GM19238 (cell line): ENCODE results near the gene PRIM2.
A peak's percentile ranks its signal among the peaks of the same experiment; 100 is the strongest.
"Not testable (repeated sequence)": the region's sequence is repeated elsewhere in the genome, so short reads cannot be mapped to it uniquely, and the experiment has no call there.

ENCODE experiments used
- DNase-seq: peaks from one replicate; pipeline ENCODE4 v3.0.0; 2011; ENCODE audit warnings: low spot score; ENCODE audit not compliant: insufficient read length

Gene PRIM2

GRCh38 chr6:57362340-57362739 is 44.9 kb downstream of the PRIM2 start:
- DNase-seq, result not testable (repeated sequence)

GRCh38 chr6:57365076-57365583 is 47.7 kb downstream of the PRIM2 start:
- not testable (repeated sequence) for DNase-seq

DNA sequence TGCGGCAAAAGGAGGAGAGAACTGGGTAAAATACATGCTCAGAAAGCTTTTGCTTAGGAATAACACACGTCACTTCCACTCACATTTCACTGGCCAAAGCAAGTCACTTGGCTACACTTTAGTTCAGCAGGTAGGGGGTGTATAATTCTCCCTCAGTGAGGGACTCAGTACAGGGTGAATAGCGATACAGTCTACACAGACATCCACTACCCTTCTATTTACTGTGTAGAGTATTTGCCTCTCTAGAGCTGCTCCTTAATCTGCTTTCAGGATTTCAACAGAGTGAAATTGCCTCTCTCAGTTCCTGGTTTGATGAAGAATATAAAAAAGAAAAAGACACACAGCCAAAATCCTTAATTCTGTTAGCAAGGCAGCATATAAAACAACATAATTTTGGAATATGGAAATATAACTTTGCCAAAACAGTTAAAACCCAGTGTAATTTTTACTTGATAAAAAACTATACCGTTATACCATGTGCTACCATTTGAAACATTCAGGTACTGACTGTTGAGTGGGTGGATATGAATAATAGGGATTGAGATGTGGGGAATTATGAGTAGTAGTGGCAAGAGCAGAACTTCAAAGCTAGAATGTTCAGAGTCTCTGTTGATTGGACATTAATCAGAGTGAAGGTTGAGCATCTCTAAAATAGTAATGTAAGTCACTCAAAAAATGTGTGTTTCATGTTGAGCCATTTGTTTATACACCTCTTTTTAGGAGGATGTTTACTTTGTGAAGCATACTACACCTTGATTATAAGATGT is 51.7 kb downstream of the PRIM2 start:
- DNase-seq, result not testable (repeated sequence)

DNA sequence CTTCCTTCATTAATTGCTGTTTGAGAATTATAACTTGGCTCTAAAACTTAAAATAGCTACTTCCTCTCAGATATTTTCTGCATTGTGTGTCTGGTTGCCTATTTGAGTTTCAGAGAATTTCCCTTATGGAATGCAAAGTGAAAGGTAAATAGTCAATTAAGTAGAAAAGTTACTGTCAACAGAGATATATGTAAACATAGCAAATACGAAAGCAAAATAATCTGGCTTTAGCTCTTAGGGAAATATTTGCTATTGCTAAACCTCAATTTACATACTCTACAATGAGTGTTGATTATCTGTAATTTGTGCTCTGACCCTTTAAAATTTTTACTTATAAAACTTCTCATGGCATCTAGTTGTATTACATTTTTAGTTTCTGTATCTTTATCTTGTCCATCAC is 54.3 kb downstream of the PRIM2 start:
- DNase-seq, result not testable (repeated sequence)

GRCh38 chr6:57374764-57375163 is 57.3 kb downstream of the PRIM2 start:
- DNase-seq, result not testable (repeated sequence)

GRCh38 chr6:57376083-57376482 is 58.7 kb downstream of the PRIM2 start:
- DNase-seq, result not testable (repeated sequence)

- DNase-seq, result not testable (repeated sequence)
These were observed 71.7 kb downstream of the PRIM2 start for GRCh38 chr6:57389038-57389592.

DNA sequence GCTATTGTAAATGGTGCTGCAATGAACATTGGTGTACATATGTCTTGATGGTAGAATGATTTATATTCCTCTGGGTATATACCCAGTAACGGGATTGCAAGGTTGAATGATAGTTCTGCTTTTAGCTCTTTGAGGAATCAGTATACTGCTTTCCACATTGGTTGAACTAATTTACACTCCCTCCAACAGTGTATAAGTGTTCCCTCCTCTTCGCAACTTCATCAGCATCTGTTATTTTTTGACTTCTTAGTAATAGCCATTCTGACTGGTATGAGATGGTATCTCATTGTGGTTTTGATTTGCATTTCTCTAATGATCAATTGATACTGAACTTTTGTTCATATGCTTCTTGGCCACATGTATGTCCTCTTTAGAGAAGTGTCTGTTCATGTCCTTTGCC is 73.4 kb downstream of the PRIM2 start:
- not testable (repeated sequence) for DNase-seq

- not testable (repeated sequence) for DNase-seq
These were observed 74.6 kb downstream of the PRIM2 start for GRCh38 chr6:57392047-57392446.

DNA sequence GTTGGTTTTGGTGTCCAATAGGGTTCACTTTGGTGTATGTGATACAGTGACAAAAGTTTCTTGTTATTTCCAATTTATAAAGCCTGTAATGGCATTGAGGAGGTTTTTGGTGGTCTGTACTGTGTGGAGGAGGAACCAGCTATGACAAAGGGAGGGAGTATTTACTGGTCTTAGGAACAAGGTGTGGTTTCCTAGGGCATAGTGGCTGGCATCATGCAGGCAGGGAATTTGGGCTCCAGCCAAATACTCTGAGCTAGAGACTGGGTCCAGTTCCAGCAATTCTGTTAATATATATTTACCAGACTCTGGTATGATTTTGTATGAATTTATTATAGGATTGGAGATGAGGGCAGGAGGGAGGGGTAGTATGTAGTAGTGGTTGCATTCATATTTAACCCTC is 101.9 kb downstream of the PRIM2 start:
- DNase-seq, result not testable (repeated sequence)

GRCh38 chr6:57421503-57421902 is 104.1 kb downstream of the PRIM2 start:
- no peak for DNase-seq

- no peak for DNase-seq
These were observed 106.0 kb downstream of the PRIM2 start for GRCh38 chr6:57423468-57423867.

DNA sequence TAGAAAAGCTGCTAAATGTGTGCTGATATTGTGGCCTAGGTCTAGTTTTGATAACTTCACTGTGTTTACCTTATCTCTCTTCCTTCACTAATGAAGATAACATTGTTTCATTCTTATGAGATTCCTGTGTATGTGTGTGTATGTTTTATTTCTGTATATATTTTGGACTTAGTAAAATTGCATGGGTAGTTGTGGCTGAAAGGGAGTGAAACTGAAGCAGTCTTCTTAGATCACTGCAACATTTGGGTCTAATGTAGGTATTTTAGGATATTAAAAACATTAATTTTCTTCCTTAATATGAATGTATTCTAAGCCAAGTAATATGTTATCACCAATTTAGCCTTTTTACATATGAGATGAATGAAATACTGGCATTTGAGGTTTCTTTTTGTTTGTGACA is 114.3 kb downstream of the PRIM2 start:
- not testable (repeated sequence) for DNase-seq

GRCh38 chr6:57432157-57432556 is 114.7 kb downstream of the PRIM2 start:
- DNase-seq, result no peak

GRCh38 chr6:57432919-57433684 is 115.7 kb downstream of the PRIM2 start:
- peak; percentile 4 for DNase-seq

GRCh38 chr6:57433790-57434189 is 116.4 kb downstream of the PRIM2 start:
- DNase-seq, result not testable (repeated sequence)

DNA sequence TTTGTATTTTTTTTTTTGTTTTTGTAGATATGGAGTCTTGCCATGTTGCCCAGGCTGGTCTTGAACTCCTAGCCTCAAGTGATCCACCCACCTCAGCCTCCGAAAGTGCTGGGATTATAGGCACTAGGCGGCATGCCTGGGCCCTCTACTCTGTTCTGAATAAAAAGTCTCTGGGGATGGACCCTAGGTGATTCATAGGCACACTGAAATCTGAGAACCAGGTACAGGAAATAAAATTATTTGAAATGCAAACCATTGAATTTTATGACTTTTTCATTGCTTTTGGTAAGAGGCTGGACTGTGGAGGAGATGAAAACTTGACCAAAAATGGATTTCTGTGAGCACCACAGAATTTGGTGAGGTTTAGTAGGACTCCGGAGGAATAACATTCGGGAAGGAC is 117.5 kb downstream of the PRIM2 start:
- DNase-seq, result no peak

- no peak for DNase-seq
These were observed 118.2 kb downstream of the PRIM2 start for GRCh38 chr6:57435475-57436160.

DNA sequence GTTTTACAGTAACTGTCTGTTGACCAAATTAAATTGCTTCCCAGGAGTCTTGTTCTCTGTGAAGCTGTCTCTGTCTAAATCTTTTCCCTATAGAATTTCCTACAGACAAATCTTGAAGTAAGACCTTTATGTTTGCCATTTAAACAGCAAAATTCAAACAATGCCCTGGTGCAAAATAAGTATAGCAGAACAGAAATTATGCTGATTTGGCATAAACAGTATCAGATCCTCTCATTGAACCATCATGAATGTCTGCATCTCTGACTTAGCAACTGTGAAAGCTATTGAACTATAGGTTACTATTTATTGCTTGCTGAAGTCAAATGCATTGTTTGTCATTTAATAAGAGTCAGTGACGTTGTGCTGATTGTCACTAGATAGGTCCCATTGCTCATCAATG is 123.3 kb downstream of the PRIM2 start:
- not testable (repeated sequence) for DNase-seq

DNA sequence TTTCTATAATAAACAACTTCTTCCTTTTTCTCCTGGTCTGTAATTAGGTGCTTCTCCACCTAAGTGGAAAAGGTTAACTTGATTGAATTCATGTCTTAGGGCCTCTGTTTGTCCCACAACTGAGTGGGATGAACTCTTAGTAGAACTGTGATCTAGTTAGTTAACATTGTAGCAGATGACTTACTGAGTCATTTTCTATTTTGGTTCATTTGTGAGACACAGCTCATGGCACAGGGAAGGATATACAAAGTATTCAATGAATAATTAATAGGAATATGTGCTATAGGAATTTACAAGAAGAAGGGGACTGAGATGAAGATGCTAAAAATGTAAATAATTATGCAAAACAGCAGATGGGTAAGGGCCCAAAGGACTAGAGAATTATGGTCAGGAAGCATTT is 124.7 kb downstream of the PRIM2 start:
- not testable (repeated sequence) for DNase-seq

GRCh38 chr6:57443181-57443580 is 125.8 kb downstream of the PRIM2 start:
- not testable (repeated sequence) for DNase-seq
